ENCODE data around the gene ZNF22.
A peak's percentile ranks its signal among the peaks of the same experiment; 100 is the strongest.

ZNF22 gene

DNA sequence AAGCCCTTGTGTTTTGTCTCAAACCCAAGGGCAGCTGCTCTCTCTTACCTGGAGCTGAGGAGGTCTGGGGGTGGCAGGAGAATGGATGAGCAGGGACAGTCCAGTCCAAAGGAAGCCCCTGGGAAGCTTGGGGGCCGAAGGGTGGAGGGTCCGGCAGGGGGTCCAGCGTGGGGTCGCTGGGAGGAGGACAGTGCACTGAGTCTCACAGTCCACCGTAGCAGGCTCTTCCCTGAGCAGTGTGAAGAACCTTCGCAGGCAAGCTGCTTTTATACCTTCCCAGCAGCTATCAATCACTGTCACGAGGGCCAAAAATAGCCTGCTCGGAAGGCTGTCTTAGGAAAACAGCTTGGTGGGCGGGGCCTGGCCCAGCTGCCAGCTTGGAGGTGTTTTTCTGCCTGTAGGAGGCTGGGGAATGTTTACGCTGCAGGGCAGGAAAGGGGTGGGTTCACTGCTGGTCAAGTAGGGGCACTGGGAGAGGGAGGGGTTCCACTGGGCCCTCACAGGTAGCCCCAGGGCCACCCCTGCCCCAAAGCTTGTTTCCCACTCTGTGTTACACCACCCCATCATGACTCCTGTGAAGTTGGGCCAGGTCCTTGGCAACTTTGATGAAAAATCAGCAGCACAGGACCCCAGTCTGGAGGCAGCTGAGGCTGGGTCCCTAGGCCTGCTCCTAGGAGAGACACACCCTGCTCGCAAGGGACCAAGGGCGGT lies 22.0 kb upstream of the ZNF22 start, which contains the start of gene DEPP1:
Gene DEPP1, minus strand, starts transcription at position 240 of the 711 bp plus-strand sequence. CDS start 779 bp downstream, outside the sequence.
- peak; percentile 86 for DNase-seq (ENCODE audit: low read depth)
- H3K4me3 ChIP-seq (ENCODE audit: low read length) = peak within 1 kb of the TSS; percentile 33
- TF ChIP-seq, protein P1, sequence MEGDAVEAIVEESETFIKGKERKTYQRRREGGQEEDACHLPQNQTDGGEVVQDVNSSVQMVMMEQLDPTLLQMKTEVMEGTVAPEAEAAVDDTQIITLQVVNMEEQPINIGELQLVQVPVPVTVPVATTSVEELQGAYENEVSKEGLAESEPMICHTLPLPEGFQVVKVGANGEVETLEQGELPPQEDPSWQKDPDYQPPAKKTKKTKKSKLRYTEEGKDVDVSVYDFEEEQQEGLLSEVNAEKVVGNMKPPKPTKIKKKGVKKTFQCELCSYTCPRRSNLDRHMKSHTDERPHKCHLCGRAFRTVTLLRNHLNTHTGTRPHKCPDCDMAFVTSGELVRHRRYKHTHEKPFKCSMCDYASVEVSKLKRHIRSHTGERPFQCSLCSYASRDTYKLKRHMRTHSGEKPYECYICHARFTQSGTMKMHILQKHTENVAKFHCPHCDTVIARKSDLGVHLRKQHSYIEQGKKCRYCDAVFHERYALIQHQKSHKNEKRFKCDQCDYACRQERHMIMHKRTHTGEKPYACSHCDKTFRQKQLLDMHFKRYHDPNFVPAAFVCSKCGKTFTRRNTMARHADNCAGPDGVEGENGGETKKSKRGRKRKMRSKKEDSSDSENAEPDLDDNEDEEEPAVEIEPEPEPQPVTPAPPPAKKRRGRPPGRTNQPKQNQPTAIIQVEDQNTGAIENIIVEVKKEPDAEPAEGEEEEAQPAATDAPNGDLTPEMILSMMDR (conservative IDR thresholded peaks at IDR 0.05; ENCODE audit: low read depth, low read length) = peak; percentile 23

DNA sequence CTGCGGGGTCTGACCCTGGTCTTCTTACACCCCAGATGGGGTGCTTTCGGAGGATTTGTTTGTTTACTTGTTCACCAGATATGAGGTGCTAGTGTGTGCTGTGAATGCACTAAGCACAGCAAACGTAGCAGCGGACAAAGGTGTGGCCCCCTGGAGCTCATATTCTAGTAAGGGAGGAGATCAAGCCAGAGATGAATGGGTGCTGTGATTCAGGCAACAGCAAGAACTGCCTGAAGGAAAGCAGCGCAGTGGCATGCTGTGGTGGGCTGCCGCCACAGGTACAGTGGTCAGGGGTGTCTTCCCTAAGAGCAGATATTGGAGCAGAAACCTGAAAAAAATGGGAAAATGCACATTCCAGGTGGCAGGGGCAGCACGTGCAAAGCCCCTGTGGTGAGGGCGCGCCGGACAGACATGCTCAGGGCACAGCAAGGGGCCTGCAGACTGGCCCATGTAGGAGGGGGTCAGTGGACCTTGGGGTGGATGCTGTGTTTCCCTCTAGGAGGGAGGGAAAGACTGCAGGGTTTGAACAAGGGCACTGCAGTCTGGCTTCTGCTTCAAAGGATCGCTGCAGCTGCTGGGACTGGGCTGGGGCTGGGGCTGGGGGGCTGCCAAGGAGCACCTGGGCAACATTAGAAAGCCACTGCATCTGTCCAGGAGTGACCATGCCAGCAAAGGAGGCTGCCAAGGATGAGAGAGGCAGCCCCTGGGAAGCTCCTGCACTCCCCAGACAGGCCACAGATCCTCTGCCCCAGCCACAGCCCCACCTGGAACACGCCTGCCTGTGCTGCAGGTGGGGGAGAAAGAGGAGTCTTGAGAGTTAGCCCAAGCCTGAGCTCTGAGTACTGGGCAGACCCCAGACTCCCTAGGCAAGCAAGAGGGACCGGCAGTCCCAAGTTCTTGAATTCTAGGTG lies 21.2 kb upstream of the ZNF22 start:
- no peak for DNase-seq (ENCODE audit: low read depth)
- TF ChIP-seq, protein P1 (conservative IDR thresholded peaks at IDR 0.05; ENCODE audit: low read depth, low read length) = no peak
- no peak overlapping the region for H3K4me3 ChIP-seq (ENCODE audit: low read length)

GRCh38 chr10:44980309-44981171 lies 20.2 kb upstream of the ZNF22 start:
- TF ChIP-seq, protein P1 (conservative IDR thresholded peaks at IDR 0.05; ENCODE audit: low read depth, low read length) = no peak
- H3K4me3 ChIP-seq (ENCODE audit: low read length) = no peak overlapping the region

DNA sequence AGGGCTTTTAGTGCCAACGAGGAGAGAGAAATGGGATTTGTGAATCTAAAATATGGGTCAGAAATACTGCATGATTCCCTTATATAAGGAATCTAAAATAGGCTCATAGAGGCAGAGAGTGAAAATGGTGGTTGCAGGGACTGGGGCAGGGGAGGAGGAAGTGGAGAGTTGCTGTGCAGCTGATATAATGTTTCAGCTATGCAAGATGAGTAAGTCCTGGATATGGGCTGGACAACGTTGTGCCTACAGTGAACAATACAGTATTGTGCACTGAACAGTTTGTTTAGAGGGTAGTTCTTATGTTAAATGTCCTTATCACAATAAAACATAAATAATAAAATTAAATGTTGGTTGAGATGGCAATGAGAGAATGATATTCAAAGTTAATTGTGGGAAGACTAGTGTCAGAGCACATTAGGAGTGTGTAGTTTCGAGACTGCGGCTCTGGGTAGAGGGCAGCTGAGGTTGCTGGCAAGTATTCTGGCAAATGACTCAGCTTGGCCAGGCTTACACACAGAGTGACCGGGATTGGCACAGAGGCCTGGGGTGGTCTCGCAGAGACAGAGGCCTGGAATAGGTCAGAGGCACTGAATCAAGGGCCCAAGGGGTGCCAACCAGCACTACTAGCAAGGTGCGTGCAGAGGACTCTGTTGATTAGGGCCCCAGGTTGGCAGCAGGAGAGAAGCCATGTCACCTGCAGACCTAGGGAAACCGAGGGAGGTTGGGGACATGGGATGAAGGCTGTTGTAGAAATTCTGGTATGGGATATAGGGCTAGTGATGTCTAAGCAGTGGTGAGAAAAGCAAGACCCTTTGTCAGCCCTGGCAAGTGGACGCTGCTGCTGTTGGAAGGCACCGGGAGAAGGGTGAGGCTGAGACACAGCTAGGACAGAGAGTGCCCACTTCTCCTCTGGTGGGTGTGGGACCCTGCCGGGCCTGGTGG lies 19.3 kb upstream of the ZNF22 start:
- no peak for DNase-seq (ENCODE audit: low read depth)
- TF ChIP-seq, protein P1 (conservative IDR thresholded peaks at IDR 0.05; ENCODE audit: low read depth, low read length) = no peak
- H3K4me3 ChIP-seq (ENCODE audit: low read length) = no peak overlapping the region

More at GRCh38 chr10:44980309-44981171, 20.2 kb upstream of the ZNF22 start:
- DNase-seq (ENCODE audit: low read depth) = no peak

- H3K4me3 ChIP-seq (ENCODE audit: low read length) = no peak overlapping the region
- TF ChIP-seq, protein P1 (conservative IDR thresholded peaks at IDR 0.05; ENCODE audit: low read depth, low read length) = no peak
- no peak for DNase-seq (ENCODE audit: low read depth)
These were observed 18.6 kb upstream of the ZNF22 start for GRCh38 chr10:44982114-44982460.

DNA sequence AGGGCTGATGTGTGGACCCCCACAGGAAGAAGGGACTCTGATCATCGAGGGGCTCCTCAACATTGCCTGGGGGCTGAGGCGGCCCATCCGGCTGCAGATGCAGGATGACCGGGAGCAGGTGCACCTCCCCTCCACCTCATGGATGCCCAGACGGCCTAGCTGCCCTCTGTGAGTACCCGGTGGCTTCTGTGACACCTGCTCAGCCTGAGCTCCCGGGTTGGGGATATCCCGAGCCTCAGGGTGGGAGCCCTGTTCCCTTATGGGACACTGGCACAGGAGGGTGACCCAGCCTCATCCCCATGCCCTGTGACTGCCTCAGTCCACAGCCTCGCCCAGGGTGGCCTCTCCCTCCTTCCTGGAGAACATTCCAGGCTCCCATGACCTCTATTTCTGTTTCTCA lies 18.2 kb upstream of the ZNF22 start:
- no peak for DNase-seq (ENCODE audit: low read depth)
- no peak overlapping the region for H3K4me3 ChIP-seq (ENCODE audit: low read length)
- TF ChIP-seq, protein P1 (conservative IDR thresholded peaks at IDR 0.05; ENCODE audit: low read depth, low read length) = no peak
